Liver (tissue), 9 donors: Measurements from ENCODE around the gene CDH4. TPM values are rescaled to one million over a fixed set of nuclear protein-coding genes. Genes with fewer than 3 reads are reported as not detected.

Experiments used
- DNase-seq: peaks from one replicate; pipeline ENCODE4 v3.0.0-alpha.2; 2017; ENCODE audit warnings: low spot score
- H3K27ac ChIP-seq, 2 donors: one replicate each; pipeline ENCODE4 v1.7.0; 2013; ENCODE audit warnings: inconsistent platforms in 2 of 2, low read length in 2 of 2, control low read depth in 1 of 2, low read depth in 1 of 2, mild to moderate bottlenecking in 1 of 2
- H3K27me3 ChIP-seq, 4 donors: one replicate each; pipeline versions ENCODE4 v1.6.1 to v1.7.0; 2013; ENCODE audit warnings: low read length in 3 of 4, inconsistent platforms in 1 of 4, mild to moderate bottlenecking in 1 of 4, moderate library complexity in 1 of 4; ENCODE audit not compliant: control insufficient read depth in 4 of 4, insufficient read depth in 4 of 4
- H3K36me3 ChIP-seq, 4 donors: one replicate each; pipeline versions ENCODE4 v1.6.1 to v1.7.0; 2013; ENCODE audit warnings: low read length in 3 of 4, mild to moderate bottlenecking in 3 of 4, low read depth in 1 of 4, moderate library complexity in 1 of 4; ENCODE audit not compliant: control insufficient read depth in 4 of 4, insufficient read depth in 3 of 4
- H3K4me1 ChIP-seq, 4 donors: one replicate each; pipeline versions ENCODE4 v1.6.1 to v1.7.0; 2013; ENCODE audit warnings: low read length in 3 of 4, mild to moderate bottlenecking in 3 of 4, moderate library complexity in 1 of 4; ENCODE audit not compliant: control insufficient read depth in 4 of 4, insufficient read depth in 4 of 4
- H3K4me3 ChIP-seq, 3 donors: one replicate each; pipeline versions ENCODE4 v1.6.1 to v1.7.0; 2013; ENCODE audit warnings: low read length in 3 of 3, control low read depth in 1 of 3, low read depth in 1 of 3, mild to moderate bottlenecking in 1 of 3
- H3K9ac ChIP-seq, 2 donors: one replicate each; pipeline ENCODE4 v1.7.0; 2013; ENCODE audit warnings: low read length in 2 of 2, mild to moderate bottlenecking in 2 of 2, moderate library complexity in 2 of 2, control low read depth in 1 of 2, low read depth in 1 of 2
- H3K9me3 ChIP-seq, 4 donors: one replicate each; pipeline versions ENCODE4 v1.6.1 to v1.7.0; 2013; ENCODE audit warnings: low read length in 3 of 4; ENCODE audit not compliant: control insufficient read depth in 4 of 4
- EGR1 ChIP-seq, 2 donors: IDR thresholded peaks; 2 replicates each; pipeline ENCODE4 v1.6.1; 2016 to 2018; ENCODE audit warnings: antibody characterized with exemption in 2 of 2, low read depth in 2 of 2
- FOXA1 ChIP-seq: IDR thresholded peaks from 2 replicates; pipeline ENCODE4 v1.6.1; 2016; ENCODE audit warnings: antibody characterized with exemption
- FOXA2 ChIP-seq: IDR thresholded peaks from 2 replicates; pipeline ENCODE4 v1.6.1; 2016; ENCODE audit warnings: antibody characterized with exemption
- GABPA ChIP-seq, 2 donors: IDR thresholded peaks in 1 of 2; conservative IDR thresholded peaks in 1 of 2; 2 replicates each; pipeline ENCODE4 v1.6.1; 2016; ENCODE audit warnings: antibody characterized with exemption in 2 of 2, mild to moderate bottlenecking in 1 of 2, moderate library complexity in 1 of 2
- HNF4A ChIP-seq, 2 donors: conservative IDR thresholded peaks; 2 replicates each; pipeline ENCODE4 v1.6.1; 2016; ENCODE audit warnings: antibody characterized with exemption in 2 of 2, mild to moderate bottlenecking in 2 of 2
- HNF4G ChIP-seq: IDR thresholded peaks from 2 replicates; pipeline ENCODE4 v1.6.1; 2016; ENCODE audit warnings: antibody characterized with exemption
- JUND ChIP-seq, 2 donors: IDR thresholded peaks; 2 replicates each; pipeline ENCODE4 v1.6.1; 2016; ENCODE audit warnings: antibody characterized with exemption in 2 of 2
- NR2F2 ChIP-seq: IDR thresholded peaks from 2 replicates; pipeline ENCODE4 v1.6.1; 2016; ENCODE audit warnings: antibody characterized with exemption
- RAD21 ChIP-seq, 2 donors: IDR thresholded peaks; 2 replicates each; pipeline ENCODE4 v1.6.1; 2016; ENCODE audit warnings: antibody characterized with exemption in 2 of 2, mild to moderate bottlenecking in 2 of 2
- RXRA ChIP-seq, 2 donors: IDR thresholded peaks; 2 replicates each; pipeline ENCODE4 v1.6.1; 2017 to 2018; ENCODE audit warnings: antibody characterized with exemption in 2 of 2, mild to moderate bottlenecking in 1 of 2
- SP1 ChIP-seq: IDR thresholded peaks from 2 replicates; pipeline ENCODE4 v1.6.1; 2018; ENCODE audit warnings: antibody characterized with exemption, mild to moderate bottlenecking
- TAF1 ChIP-seq: conservative IDR thresholded peaks from 2 replicates; pipeline ENCODE4 v1.6.1; 2016; ENCODE audit warnings: antibody characterized with exemption, mild to moderate bottlenecking
- YY1 ChIP-seq: IDR thresholded peaks from 2 replicates; pipeline ENCODE4 v1.6.1; 2016; ENCODE audit warnings: antibody characterized with exemption, mild to moderate bottlenecking
- WGBS: extraction: QIAGEN DNeasy Blood & Tissue Kit; methylation state at CpG from one replicate; pipeline ENCODE4 v1.1.7; 2013; 5-methylcytosine and 5-hydroxymethylcytosine counted together
- polyA plus RNA-seq, 2 donors: library from polyadenylated mRNA; stranded (reverse) in 1 of 2; unstranded in 1 of 2; fragments of 200-250 nt in 1 of 2; fragments of >200 nt in 1 of 2; fragmentation: Nextera tagmentation in 1 of 2; extraction: Ambion mirVana in 1 of 2; gene quantifications; one replicate each; pipeline versions ENCODE4 v1.2.1 to v1.2.3, GENCODE V29; 2013 to 2015
- total RNA-seq, 2 donors: library from RNA; depleted of rRNA; stranded (reverse); fragments of >200 nt; gene quantifications; one replicate each; pipeline ENCODE4 v1.2.3, GENCODE V29; 2014
- TF ChIP-seq, protein P1 (sequence below): IDR thresholded peaks from 2 replicates; pipeline ENCODE4 v1.6.1; 2016; ENCODE audit warnings: antibody characterized with exemption
- TF ChIP-seq, protein P2 (sequence below): IDR thresholded peaks from 2 replicates; pipeline ENCODE4 v1.6.1; 2016; ENCODE audit warnings: antibody characterized with exemption, mild to moderate bottlenecking
- TF ChIP-seq, protein P3 (sequence below): IDR thresholded peaks from 2 replicates; pipeline ENCODE4 v1.6.1; 2016; ENCODE audit warnings: antibody characterized with exemption
- TF ChIP-seq, protein P4 (sequence below): fragments of 150-350 bp; IDR thresholded peaks from 2 replicates; pipeline ENCODE4 v1.5.1; 2017; ENCODE audit warnings: improper control_type of control experiment, low read depth, low read length; ENCODE audit not compliant: missing input control
- donor health status: healthy.
- donor health status: healthy.
- donor health status: healthy.
- donor health status: healthy.
- donor health status: healthy.

The CDH4 gene
- total and polyA plus RNA-seq, 4 donors: 0.03 to 0.25 (median 0.19) TPM; not detected in 1

DNA sequence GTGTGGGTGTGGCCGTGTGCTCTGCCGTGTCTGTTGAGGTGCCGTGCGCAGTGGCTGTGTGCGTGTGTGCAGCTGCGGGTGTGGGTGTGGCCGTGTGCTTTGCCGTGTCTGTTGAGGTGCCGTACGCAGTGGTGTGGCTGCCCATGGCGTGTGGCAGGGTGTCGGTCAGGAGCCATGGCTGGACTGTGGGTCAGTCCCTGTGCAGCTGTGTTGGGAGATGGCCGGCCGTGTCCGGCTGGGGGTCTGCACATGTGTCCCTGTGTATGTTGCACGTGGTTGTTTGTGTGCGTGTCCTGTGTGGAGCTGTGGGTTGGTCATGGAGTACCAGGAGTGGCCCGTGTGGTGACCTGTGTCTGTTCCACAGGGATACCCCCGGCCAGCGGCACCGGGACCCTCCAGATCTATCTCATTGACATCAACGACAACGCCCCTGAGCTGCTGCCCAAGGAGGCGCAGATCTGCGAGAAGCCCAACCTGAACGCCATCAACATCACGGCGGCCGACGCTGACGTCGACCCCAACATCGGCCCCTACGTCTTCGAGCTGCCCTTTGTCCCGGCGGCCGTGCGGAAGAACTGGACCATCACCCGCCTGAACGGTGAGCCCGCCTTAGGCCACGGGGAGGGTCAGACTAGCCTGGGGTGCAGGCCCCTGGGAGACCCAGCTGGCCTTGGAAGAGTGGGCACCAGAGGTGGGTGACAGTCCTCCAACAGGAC, 675.9 kb downstream of the CDH4 start:
- Histone ChIP-seq H3K27ac (no peak overlapping the region), H3K4me1 (no peaks in the 10 kb centered on the region), H3K9ac (no peak overlapping the region), H3K27me3 (no peaks in the 10 kb centered on the region), H3K9me3 (no peaks in the 10 kb centered on the region), H3K36me3 (no peaks in the 10 kb centered on the region), H3K4me3 (no peak overlapping the region)
- DNase-seq: no peak
- TF ChIP-seq, protein P1, sequence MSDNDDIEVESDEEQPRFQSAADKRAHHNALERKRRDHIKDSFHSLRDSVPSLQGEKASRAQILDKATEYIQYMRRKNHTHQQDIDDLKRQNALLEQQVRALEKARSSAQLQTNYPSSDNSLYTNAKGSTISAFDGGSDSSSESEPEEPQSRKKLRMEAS: no peak
- TF ChIP-seq HNF4A (conservative IDR thresholded peaks at IDR 0.05) (no peak), YY1 (no peak), FOXA1 (no peak), SP1 (no peak), EGR1 (IDR thresholded peaks at IDR 0.05; ENCODE audit: low read depth in 2 of 2) (no peak), FOXA2 (no peak), JUND (IDR thresholded peaks at IDR 0.05) (no peak), HNF4G (no peak), GABPA (IDR thresholded peaks at IDR 0.05 in 1 of 2, conservative IDR thresholded peaks at IDR 0.05 in 1 of 2) (no peak), RAD21 (IDR thresholded peaks at IDR 0.05) (no peak), RXRA (IDR thresholded peaks at IDR 0.05) (no peak)
- TF ChIP-seq, protein P2, sequence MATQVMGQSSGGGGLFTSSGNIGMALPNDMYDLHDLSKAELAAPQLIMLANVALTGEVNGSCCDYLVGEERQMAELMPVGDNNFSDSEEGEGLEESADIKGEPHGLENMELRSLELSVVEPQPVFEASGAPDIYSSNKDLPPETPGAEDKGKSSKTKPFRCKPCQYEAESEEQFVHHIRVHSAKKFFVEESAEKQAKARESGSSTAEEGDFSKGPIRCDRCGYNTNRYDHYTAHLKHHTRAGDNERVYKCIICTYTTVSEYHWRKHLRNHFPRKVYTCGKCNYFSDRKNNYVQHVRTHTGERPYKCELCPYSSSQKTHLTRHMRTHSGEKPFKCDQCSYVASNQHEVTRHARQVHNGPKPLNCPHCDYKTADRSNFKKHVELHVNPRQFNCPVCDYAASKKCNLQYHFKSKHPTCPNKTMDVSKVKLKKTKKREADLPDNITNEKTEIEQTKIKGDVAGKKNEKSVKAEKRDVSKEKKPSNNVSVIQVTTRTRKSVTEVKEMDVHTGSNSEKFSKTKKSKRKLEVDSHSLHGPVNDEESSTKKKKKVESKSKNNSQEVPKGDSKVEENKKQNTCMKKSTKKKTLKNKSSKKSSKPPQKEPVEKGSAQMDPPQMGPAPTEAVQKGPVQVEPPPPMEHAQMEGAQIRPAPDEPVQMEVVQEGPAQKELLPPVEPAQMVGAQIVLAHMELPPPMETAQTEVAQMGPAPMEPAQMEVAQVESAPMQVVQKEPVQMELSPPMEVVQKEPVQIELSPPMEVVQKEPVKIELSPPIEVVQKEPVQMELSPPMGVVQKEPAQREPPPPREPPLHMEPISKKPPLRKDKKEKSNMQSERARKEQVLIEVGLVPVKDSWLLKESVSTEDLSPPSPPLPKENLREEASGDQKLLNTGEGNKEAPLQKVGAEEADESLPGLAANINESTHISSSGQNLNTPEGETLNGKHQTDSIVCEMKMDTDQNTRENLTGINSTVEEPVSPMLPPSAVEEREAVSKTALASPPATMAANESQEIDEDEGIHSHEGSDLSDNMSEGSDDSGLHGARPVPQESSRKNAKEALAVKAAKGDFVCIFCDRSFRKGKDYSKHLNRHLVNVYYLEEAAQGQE: no peak
- TF ChIP-seq, protein P3, sequence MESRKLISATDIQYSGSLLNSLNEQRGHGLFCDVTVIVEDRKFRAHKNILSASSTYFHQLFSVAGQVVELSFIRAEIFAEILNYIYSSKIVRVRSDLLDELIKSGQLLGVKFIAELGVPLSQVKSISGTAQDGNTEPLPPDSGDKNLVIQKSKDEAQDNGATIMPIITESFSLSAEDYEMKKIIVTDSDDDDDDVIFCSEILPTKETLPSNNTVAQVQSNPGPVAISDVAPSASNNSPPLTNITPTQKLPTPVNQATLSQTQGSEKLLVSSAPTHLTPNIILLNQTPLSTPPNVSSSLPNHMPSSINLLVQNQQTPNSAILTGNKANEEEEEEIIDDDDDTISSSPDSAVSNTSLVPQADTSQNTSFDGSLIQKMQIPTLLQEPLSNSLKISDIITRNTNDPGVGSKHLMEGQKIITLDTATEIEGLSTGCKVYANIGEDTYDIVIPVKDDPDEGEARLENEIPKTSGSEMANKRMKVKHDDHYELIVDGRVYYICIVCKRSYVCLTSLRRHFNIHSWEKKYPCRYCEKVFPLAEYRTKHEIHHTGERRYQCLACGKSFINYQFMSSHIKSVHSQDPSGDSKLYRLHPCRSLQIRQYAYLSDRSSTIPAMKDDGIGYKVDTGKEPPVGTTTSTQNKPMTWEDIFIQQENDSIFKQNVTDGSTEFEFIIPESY: no peak
- TF ChIP-seq, protein P4, sequence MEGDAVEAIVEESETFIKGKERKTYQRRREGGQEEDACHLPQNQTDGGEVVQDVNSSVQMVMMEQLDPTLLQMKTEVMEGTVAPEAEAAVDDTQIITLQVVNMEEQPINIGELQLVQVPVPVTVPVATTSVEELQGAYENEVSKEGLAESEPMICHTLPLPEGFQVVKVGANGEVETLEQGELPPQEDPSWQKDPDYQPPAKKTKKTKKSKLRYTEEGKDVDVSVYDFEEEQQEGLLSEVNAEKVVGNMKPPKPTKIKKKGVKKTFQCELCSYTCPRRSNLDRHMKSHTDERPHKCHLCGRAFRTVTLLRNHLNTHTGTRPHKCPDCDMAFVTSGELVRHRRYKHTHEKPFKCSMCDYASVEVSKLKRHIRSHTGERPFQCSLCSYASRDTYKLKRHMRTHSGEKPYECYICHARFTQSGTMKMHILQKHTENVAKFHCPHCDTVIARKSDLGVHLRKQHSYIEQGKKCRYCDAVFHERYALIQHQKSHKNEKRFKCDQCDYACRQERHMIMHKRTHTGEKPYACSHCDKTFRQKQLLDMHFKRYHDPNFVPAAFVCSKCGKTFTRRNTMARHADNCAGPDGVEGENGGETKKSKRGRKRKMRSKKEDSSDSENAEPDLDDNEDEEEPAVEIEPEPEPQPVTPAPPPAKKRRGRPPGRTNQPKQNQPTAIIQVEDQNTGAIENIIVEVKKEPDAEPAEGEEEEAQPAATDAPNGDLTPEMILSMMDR: no peak
- 92% methylated on average over 43 of the region's 43 CpGs for WGBS

DNA sequence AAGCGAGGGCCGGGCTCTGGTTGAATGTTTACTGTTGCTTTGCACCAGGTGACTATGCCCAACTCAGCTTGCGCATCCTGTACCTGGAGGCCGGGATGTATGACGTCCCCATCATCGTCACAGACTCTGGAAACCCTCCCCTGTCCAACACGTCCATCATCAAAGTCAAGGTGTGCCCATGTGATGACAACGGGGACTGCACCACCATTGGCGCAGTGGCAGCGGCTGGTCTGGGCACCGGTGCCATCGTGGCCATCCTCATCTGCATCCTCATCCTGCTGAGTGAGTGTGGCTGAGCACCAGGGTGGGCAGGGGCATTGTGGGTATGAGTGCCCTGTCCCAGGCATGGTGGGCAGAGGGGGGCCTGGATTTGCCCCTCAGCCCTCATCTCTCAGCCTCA, 677.5 kb downstream of the CDH4 start:
- H3K9me3 ChIP-seq: no peaks in the 10 kb centered on the region
- H3K4me1 ChIP-seq: no peaks in the 10 kb centered on the region
- TF ChIP-seq TAF1 (no peak), SP1 (no peak), RAD21 (IDR thresholded peaks at IDR 0.05) (no peak), FOXA1 (no peak), YY1 (no peak), RXRA (IDR thresholded peaks at IDR 0.05) (no peak), FOXA2 (no peak), NR2F2 (no peak)
- TF ChIP-seq, protein P2: no peak
- TF ChIP-seq, protein P4: no peak
- H3K9ac ChIP-seq: no peak overlapping the region
- no peaks in the 10 kb centered on the region for H3K27me3 ChIP-seq
- DNase-seq: no peak
- 94% methylated on average over 12 of the region's 12 CpGs for WGBS
- H3K27ac ChIP-seq: no peak overlapping the region
- H3K4me3 ChIP-seq: no peak overlapping the region
- no peaks in the 10 kb centered on the region for H3K36me3 ChIP-seq
